A673 (cell line): ENCODE data around the gene NEXMIF.
"Not testable (repeated sequence)": the region's sequence is repeated elsewhere in the genome, so short reads cannot be mapped to it uniquely, and the experiment has no call there.

ENCODE experiments used
- CTCF ChIP-seq: fragments of 300-800, 200-600 bp; sonication (generic); conservative IDR thresholded peaks from 2 replicates; pipeline ENCODE4 v1.5.1; 2017; ENCODE audit warnings: low read depth, mild to moderate bottlenecking, antibody characterized with exemption, low read length, moderate library complexity, mixed read lengths
- EZH2 ChIP-seq: fragments of 200-600 bp; sonication (generic); IDR thresholded peaks from 2 replicates; pipeline ENCODE4 v1.6.1; 2017; ENCODE audit warnings: borderline replicate concordance, low read depth, mild to moderate bottlenecking, mixed read lengths, antibody characterized with exemption, low read length; ENCODE audit not compliant: poor library complexity, severe bottlenecking

DNA sequence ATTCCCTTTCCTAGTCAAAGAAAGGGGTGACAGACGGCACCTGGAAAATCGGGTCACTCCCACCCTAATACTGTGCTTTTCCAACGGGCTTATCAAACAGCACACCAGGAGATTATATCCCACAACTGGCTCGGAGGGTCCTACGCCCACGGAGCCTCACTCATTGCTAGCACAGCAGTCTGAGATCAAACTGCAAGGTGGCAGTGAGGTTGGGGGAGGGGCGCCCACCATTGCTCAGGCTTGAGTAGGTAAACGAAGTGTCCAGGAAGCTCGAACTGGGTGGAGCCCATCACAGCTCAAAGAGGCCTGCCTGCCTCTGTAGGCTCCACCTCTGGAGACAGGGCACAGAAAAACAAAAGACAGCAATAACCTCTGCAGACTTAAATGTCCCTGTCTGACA lies 42.9 kb downstream of the NEXMIF start:
- not testable (repeated sequence) for TF ChIP-seq CTCF, EZH2
